ENCODE measurements around the gene SCN3A. TPM values are rescaled to one million over a fixed set of nuclear protein-coding genes. Genes with fewer than 3 reads are reported as not detected.

SCN3A gene
- total RNA-seq, 1 donor from 2014 or later = 2.2 TPM

DNA sequence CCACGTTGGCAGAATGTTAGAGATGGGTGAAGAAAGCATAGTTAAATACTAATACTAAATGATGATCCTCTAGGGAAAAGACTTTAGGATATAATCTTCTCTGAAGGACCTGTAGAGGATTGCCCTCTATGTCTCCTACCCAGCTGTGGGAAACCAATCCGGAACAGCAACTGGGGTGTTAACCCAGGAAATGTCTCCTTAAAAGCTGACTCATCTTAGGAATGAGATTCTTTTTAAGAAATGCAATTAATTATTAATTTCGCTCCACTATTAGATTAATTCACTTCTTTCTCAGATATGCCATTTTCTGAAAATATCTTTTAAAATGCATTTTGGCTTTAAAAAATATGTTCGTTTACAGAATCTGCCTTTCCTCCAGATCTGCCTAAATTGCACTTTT, 7.4 kb downstream of the SCN3A start:
- DNase-seq (no peak), ATAC-seq (ENCODE audit: low read depth) (no peak)
- Mint-ChIP-seq H3K27ac (no peak overlapping the region), H3K36me3 (ENCODE audit: low read depth) (no peaks in the 10 kb centered on the region), H3K9me3 (no peaks in the 10 kb centered on the region), H3K27me3 (no peaks in the 10 kb centered on the region), H3K4me1 (peaks cover 67% of the 10 kb centered on the region), H3K4me3 (no peak overlapping the region)
- ChIA-PET POLR2A (no interaction called here), CTCF (interaction anchor here (9.0 kb wide), 1 partner anchor 179 kb away, joined by 104 read pairs; no protein-coding TSS in a partner anchor)
- TF ChIP-seq, protein P1, sequence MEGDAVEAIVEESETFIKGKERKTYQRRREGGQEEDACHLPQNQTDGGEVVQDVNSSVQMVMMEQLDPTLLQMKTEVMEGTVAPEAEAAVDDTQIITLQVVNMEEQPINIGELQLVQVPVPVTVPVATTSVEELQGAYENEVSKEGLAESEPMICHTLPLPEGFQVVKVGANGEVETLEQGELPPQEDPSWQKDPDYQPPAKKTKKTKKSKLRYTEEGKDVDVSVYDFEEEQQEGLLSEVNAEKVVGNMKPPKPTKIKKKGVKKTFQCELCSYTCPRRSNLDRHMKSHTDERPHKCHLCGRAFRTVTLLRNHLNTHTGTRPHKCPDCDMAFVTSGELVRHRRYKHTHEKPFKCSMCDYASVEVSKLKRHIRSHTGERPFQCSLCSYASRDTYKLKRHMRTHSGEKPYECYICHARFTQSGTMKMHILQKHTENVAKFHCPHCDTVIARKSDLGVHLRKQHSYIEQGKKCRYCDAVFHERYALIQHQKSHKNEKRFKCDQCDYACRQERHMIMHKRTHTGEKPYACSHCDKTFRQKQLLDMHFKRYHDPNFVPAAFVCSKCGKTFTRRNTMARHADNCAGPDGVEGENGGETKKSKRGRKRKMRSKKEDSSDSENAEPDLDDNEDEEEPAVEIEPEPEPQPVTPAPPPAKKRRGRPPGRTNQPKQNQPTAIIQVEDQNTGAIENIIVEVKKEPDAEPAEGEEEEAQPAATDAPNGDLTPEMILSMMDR (IDR thresholded peaks at IDR 0.05) = no peak
- intact Hi-C loops (cut with micrococcal nuclease) = no loop called here

DNA sequence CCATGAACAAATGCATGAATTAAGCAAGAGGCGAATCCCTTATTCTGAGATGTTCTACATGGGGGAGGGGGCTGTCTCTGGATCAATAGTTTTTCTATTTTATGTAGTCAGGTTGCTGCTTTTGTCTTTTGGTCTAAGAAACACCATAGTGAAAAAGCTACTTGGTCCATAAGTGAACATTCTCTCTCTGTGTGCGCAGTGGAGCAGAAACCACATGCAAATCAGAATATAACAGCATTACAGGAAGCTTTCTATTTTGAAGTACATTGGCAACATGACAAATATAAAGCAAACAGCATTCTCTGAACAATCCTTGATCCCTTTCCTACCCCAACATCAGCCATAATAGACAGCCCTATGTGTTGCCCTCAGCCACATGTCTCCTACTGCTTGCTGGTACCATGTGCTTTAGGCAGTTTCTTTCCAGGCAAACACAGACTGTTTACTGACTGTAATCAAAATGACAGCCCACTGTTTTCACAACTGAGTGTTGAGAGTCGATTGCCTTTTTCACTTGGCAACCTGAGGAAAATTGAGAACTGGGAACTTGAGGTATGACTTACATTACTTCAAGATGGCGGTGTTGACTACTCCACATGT, 10.6 kb downstream of the SCN3A start:
- TF ChIP-seq, protein P1 (IDR thresholded peaks at IDR 0.05) = no peak
- no peaks in the 10 kb centered on the region for H3K9me3 Mint-ChIP-seq
- CTCF ChIA-PET = interaction anchor here (0.9 to 1.4 kb wide), 2 partner anchors 11 to 178 kb away, joined by 3 read pairs; partner anchors contain the start of gene SCN3A
- H3K36me3 Mint-ChIP-seq (ENCODE audit: low read depth) = no peaks in the 10 kb centered on the region
- H3K4me1 Mint-ChIP-seq = peaks cover 68% of the 10 kb centered on the region
- H3K27ac Mint-ChIP-seq = peak overlapping the region; percentile 57
- peak overlapping the region; percentile 29 for H3K4me3 Mint-ChIP-seq
- no peaks in the 10 kb centered on the region for H3K27me3 Mint-ChIP-seq
- DNase-seq (peak; percentile 15), ATAC-seq (ENCODE audit: low read depth) (peak; percentile 93)
- POLR2A ChIA-PET = interaction anchor here (1.4 kb wide), 1 partner anchor 10 kb away, joined by 5 read pairs; the partner anchor contains the start of gene SCN3A
- intact Hi-C loops (cut with micrococcal nuclease) = loop anchor here (1.0 to 5.0 kb wide), 3 partner anchors 9 to 46 kb away; no protein-coding TSS in a partner anchor

DNA sequence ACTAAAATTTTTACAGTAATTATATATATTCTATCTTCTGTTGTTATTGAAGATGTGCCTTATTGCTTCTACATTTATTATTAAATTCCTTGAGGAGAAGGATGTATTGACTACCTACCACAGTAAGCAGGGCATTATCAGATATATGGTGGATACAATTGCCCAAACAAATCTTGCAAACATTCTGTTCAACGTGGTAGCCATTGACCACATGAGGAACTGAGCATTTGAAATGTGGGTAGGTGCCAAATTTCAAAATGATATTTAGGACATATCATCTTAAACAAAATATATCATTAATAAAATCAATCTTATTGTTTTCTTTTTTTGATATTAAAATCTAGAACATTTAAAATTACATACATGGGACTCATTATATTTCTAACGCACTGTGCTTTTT, 11.1 kb downstream of the SCN3A start:
- Mint-ChIP-seq H3K27ac (no peak overlapping the region), H3K36me3 (ENCODE audit: low read depth) (no peaks in the 10 kb centered on the region), H3K27me3 (no peaks in the 10 kb centered on the region), H3K9me3 (no peaks in the 10 kb centered on the region), H3K4me1 (peaks cover 64% of the 10 kb centered on the region), H3K4me3 (peak overlapping the region; percentile 29)
- ATAC-seq (ENCODE audit: low read depth) (no peak), DNase-seq (no peak)
- POLR2A ChIA-PET = interaction anchor here (1.4 kb wide), 1 partner anchor 11 kb away, joined by 5 read pairs; the partner anchor contains the start of gene SCN3A
- intact Hi-C loops (cut with micrococcal nuclease) = loop anchor here (1.0 to 5.0 kb wide), 3 partner anchors 10 to 45 kb away; no protein-coding TSS in a partner anchor
- CTCF ChIA-PET = interaction anchor here (0.9 to 1.4 kb wide), 2 partner anchors 11 to 178 kb away, joined by 3 read pairs; partner anchors contain the start of gene SCN3A
- TF ChIP-seq, protein P1 (IDR thresholded peaks at IDR 0.05) = no peak

DNA sequence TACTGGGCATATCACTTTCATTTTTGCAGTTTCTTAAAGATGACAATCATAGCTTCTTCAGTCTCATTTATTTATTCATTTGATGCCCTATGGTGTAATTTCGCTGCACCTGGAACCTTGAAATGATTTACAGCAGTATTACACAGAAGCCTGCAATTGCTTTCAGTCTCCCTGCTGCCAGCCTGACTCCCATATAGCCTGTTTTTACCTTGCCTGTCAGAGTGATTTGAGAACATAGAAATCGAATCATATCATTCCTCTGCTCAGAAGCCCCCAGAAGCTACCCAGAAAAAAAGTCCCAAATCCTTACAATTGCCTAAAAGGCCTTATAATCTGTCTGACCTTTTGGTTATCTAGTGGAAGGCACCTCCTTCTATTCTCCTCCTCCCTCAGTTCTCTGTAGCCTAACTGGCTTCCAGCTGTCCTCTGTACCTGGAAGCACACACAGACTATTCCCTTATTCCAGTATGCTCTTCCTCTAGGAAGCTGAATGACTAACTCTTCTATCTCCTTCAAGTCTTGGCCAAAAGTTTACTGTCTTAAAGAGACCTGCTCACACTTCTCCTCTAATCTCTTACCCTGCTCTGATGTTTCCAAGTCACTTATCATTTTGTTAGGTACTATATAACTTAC, 12.6 kb downstream of the SCN3A start:
- Mint-ChIP-seq H3K27me3 (no peaks in the 10 kb centered on the region), H3K27ac (no peak overlapping the region), H3K9me3 (no peaks in the 10 kb centered on the region), H3K36me3 (ENCODE audit: low read depth) (peaks cover 4% of the 10 kb centered on the region), H3K4me3 (no peak overlapping the region), H3K4me1 (peaks cover 53% of the 10 kb centered on the region)
- no peak for ATAC-seq (ENCODE audit: low read depth)
- POLR2A ChIA-PET = no interaction called here
- TF ChIP-seq, protein P1 (IDR thresholded peaks at IDR 0.05) = no peak
- DNase-seq = no peak
- intact Hi-C loops (cut with micrococcal nuclease) = loop anchor here (5.0 kb wide), 1 partner anchor 44 kb away; no protein-coding TSS in a partner anchor
- CTCF ChIA-PET = interaction anchor here (1.0 kb wide), 1 partner anchor 13 kb away, joined by 3 read pairs; no protein-coding TSS in a partner anchor

DNA sequence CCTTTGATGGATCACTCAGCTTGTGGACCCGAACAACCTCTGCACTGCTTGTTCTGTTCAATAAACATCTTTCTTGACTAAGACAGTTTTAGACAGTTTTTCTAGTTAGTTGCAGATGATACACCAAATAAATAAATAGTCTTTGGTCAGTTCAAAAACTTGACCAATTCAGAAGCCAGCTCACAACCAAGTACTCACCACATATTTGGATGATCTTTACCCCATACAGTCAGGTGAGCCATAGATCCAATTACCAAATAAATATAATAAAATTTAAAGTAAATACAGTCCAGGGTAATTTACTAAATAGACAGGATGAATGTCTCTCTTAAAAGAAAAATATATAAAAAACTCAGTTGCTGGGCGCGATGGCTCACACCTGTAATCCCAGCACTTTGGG, 18.2 kb downstream of the SCN3A start:
- POLR2A ChIA-PET = no interaction called here
- intact Hi-C loops (cut with micrococcal nuclease) = no loop called here
- no peak for DNase-seq
- peaks cover 10% of the 10 kb centered on the region for H3K4me1 Mint-ChIP-seq
- ATAC-seq (ENCODE audit: low read depth) = no peak
- no peak overlapping the region for H3K27ac Mint-ChIP-seq
- no peak overlapping the region for H3K4me3 Mint-ChIP-seq
- CTCF ChIA-PET = interaction anchor here (1.8 kb wide), 1 partner anchor 18 kb away, joined by 8 read pairs; the partner anchor contains the start of gene SCN3A
- no peaks in the 10 kb centered on the region for H3K27me3 Mint-ChIP-seq
- no peaks in the 10 kb centered on the region for H3K9me3 Mint-ChIP-seq
- peaks cover 8% of the 10 kb centered on the region for H3K36me3 Mint-ChIP-seq (ENCODE audit: low read depth)
- TF ChIP-seq, protein P1 (IDR thresholded peaks at IDR 0.05) = no peak

All from activated B cell treated with CpG ODN at 0.5 μM for 24 hours (primary cell).